IMR-90 (cell line): Measurements from ENCODE around the gene TSSC4. TPM values are rescaled to one million over a fixed set of nuclear protein-coding genes. Genes with fewer than 3 reads are reported as not detected.

Source experiments
- ATAC-seq: fragments of 200-7000 bp; cut with Tn5 transposase; 2 replicates; pipeline ENCODE4 v1.9.1; 2020; ENCODE audit warnings: low read depth, mild to moderate bottlenecking, moderate library complexity
- BruUV-seq: library from RNA; stranded (reverse); fragments of 400-500 nt; replicated peaks from 2 replicates; lab custom pipeline; 2021; lab: Mats Ljungman, UMichigan
- CTCF ChIA-PET: fragments of 300-600 bp; formaldehyde crosslinking; extraction: SDS; loops from one replicate; lab custom pipeline; 2021; ENCODE audit warnings: antibody characterized with exemption; lab: Yijun Ruan, JAX
- POLR2A ChIA-PET: fragments of 300-600 bp; sonication (Branson Sonifier 250); formaldehyde crosslinking; loops from one replicate; lab custom pipeline; 2022; ENCODE audit warnings: antibody characterized with exemption; ENCODE audit not compliant: unreplicated experiment; lab: Charles Lee
- DNase-seq: peaks from one replicate; pipeline ENCODE4 v3.0.0; 2013
- H2AFZ ChIP-seq: replicated peaks from 2 replicates; pipeline ENCODE3; 2013; ENCODE audit warnings: low read length, mild to moderate bottlenecking; ENCODE audit not compliant: poor library complexity
- H2AK5ac ChIP-seq: 2 replicates; pipeline ENCODE4 v1.6.1; 2013; ENCODE audit warnings: low read depth, low read length, inconsistent platforms
- H2AK9ac ChIP-seq: replicated peaks from 2 replicates; pipeline ENCODE3; 2013; ENCODE audit warnings: mild to moderate bottlenecking, low read depth, low read length, moderate library complexity; ENCODE audit not compliant: poor library complexity
- H2BK120ac ChIP-seq: 2 replicates; pipeline ENCODE4 v1.6.1; 2013; ENCODE audit warnings: low read depth, low read length, inconsistent platforms
- H2BK15ac ChIP-seq: 3 replicates; pipeline ENCODE4 v1.6.1; 2013; ENCODE audit warnings: low read depth, low read length, inconsistent platforms
- H2BK20ac ChIP-seq: 2 replicates; pipeline ENCODE4 v1.6.1; 2013; ENCODE audit warnings: low read depth, mild to moderate bottlenecking, inconsistent platforms, low read length, moderate library complexity
- H2BK5ac ChIP-seq: 2 replicates; pipeline ENCODE4 v1.6.1; 2013; ENCODE audit warnings: mild to moderate bottlenecking, low read depth, low read length, inconsistent platforms; ENCODE audit not compliant: poor library complexity, severe bottlenecking
- H3K14ac ChIP-seq: replicated peaks from 2 replicates; pipeline ENCODE4 v1.6.1; 2013; ENCODE audit warnings: low read depth, low read length, inconsistent platforms
- H3K18ac ChIP-seq: 2 replicates; pipeline ENCODE4 v1.6.1; 2013; ENCODE audit warnings: low read depth, low read length, control low read depth
- H3K23ac ChIP-seq: 2 replicates; pipeline ENCODE4 v1.6.1; 2013; ENCODE audit warnings: low read depth, low read length, inconsistent platforms
- H3K27ac ChIP-seq: 2 replicates; pipeline ENCODE4 v1.5.1; 2013; ENCODE audit warnings: mild to moderate bottlenecking, control low read depth, low read length; ENCODE audit not compliant: insufficient read depth
- H3K27me3 ChIP-seq: 2 replicates; pipeline ENCODE4 v1.6.1; 2013; ENCODE audit warnings: low read length; ENCODE audit not compliant: control insufficient read depth, insufficient read depth
- H3K36me3 ChIP-seq: 2 replicates; pipeline ENCODE4 v1.6.1; 2013; ENCODE audit warnings: low read length, mixed read lengths; ENCODE audit not compliant: control insufficient read depth, insufficient read depth
- H3K4ac ChIP-seq: 2 replicates; pipeline ENCODE4 v1.6.1; 2013; ENCODE audit warnings: low read depth, low read length, inconsistent platforms
- H3K4me1 ChIP-seq: 2 replicates; pipeline ENCODE4 v1.6.1; 2013; ENCODE audit warnings: low read length, mixed read lengths; ENCODE audit not compliant: control insufficient read depth, insufficient read depth
- H3K4me2 ChIP-seq: 2 replicates; pipeline ENCODE4 v1.6.1; 2013; ENCODE audit warnings: low read depth, mild to moderate bottlenecking, control low read depth, low read length, moderate library complexity
- H3K4me3 ChIP-seq: 2 replicates; pipeline ENCODE4 v1.5.1; 2013; ENCODE audit warnings: low read depth, mild to moderate bottlenecking, control low read depth, low read length, moderate library complexity; ENCODE audit not compliant: insufficient read depth
- H3K56ac ChIP-seq: 2 replicates; pipeline ENCODE4 v1.6.1; 2013; ENCODE audit warnings: low read length, inconsistent platforms; ENCODE audit not compliant: insufficient read depth; ENCODE audit errors: extremely low read depth
- H3K79me1 ChIP-seq, 2 experiments: 2 replicates each; pipeline ENCODE4 v1.6.1; 2013; ENCODE audit warnings: low read length in 2 of 2, inconsistent platforms in 1 of 2, low read depth in 1 of 2
- H3K9ac ChIP-seq: 2 replicates; pipeline ENCODE4 v1.6.1; 2013; ENCODE audit warnings: low read depth, low read length, control low read depth
- H3K9me1 ChIP-seq: 2 replicates; pipeline ENCODE4 v1.6.1; 2013; ENCODE audit warnings: low read length, inconsistent platforms; ENCODE audit not compliant: insufficient read depth
- H3K9me3 ChIP-seq: 2 replicates; pipeline ENCODE4 v1.6.1; 2013; ENCODE audit warnings: low read length; ENCODE audit not compliant: control insufficient read depth, insufficient read depth
- H4K20me1 ChIP-seq: 2 replicates; pipeline ENCODE4 v1.6.1; 2013; ENCODE audit warnings: low read length, inconsistent platforms; ENCODE audit not compliant: insufficient read depth
- H4K5ac ChIP-seq: 2 replicates; pipeline ENCODE4 v1.6.1; 2013; ENCODE audit warnings: mild to moderate bottlenecking, low read depth, low read length, control low read depth
- H4K8ac ChIP-seq, 2 experiments: 2 replicates each; pipeline ENCODE4 v1.6.1; 2013; ENCODE audit warnings: low read depth in 2 of 2, low read length in 2 of 2, control low read depth in 1 of 2, inconsistent platforms in 1 of 2
- H4K91ac ChIP-seq: 2 replicates; pipeline ENCODE4 v1.6.1; 2013; ENCODE audit warnings: low read depth, low read length, inconsistent platforms; ENCODE audit not compliant: insufficient read depth
- CEBPB ChIP-seq: IDR thresholded peaks from 2 replicates; pipeline ENCODE4 v1.6.1; 2012; ENCODE audit warnings: low read depth, low read length, improper control_type of control experiment
- FOS ChIP-seq: fragments of 150-350 bp; IDR thresholded peaks from 2 replicates; pipeline ENCODE4 v1.6.1; 2016; ENCODE audit warnings: low read depth, low read length
- POLR2A ChIP-seq: IDR thresholded peaks from 2 replicates; pipeline ENCODE4 v1.6.1; 2012; ENCODE audit warnings: mild to moderate bottlenecking, low read depth, low read length
- SMC3 ChIP-seq: fragments of 150-350 bp; IDR thresholded peaks from 2 replicates; pipeline ENCODE4 v1.6.1; 2016; ENCODE audit warnings: low read depth, mild to moderate bottlenecking, antibody characterized with exemption, low read length, moderate library complexity
- WGBS, 2 experiments: methylation state at CpG; one replicate each; pipeline versions ENCODE4 v1.1.5 to v1.1.7; 2013; ENCODE audit warnings: missing lambda C conversion rate in 2 of 2; ENCODE audit not compliant: insufficient read length in 1 of 2; ENCODE audit errors: extremely low coverage in 2 of 2; 5-methylcytosine and 5-hydroxymethylcytosine counted together
- dilution Hi-C: fragments of 300-500 bp; cut with HindIII; formaldehyde crosslinking; loops from one replicate; pipeline ENCODE4 v1.14.3; 2018; ENCODE audit warnings: low sequenced_read_pairs; ENCODE audit not compliant: unreplicated experiment
- in situ Hi-C: fragments of 300-500 bp; cut with MboI; formaldehyde crosslinking; loops from 3 replicates; pipeline ENCODE4 v1.14.3; 2019; ENCODE audit warnings: low sequenced_read_pairs, inconsistent platforms, mixed read lengths
- intact Hi-C: fragments of 100-400 bp; cut with micrococcal nuclease; formaldehyde crosslinking; loops from 2 replicates; pipeline ENCODE4 v1.10.0; 2022
- polyA plus RNA-seq, 3 experiments: library from polyadenylated mRNA; depleted of rRNA; stranded (reverse); fragments of >200 nt; gene quantifications; 2 replicates each; pipeline ENCODE4 v1.2.3, GENCODE V29; 2012; ENCODE audit warnings: low replicate concordance in 1 of 3
- total RNA-seq: library from RNA; depleted of rRNA; stranded (reverse); fragments of >200 nt; gene quantifications from 2 replicates; pipeline ENCODE4 v1.2.3, GENCODE V29; 2012

Gene TSSC4
- total and polyA plus RNA-seq, 2 of the 4 experiments (the other 2 are of a cell fraction) = 34.9 to 40.0 TPM

- Histone ChIP-seq H2AFZ (peak overlapping the region; percentile 1), H2BK5ac (no peak overlapping the region), H3K4ac (no peak overlapping the region), H2BK15ac (no peak overlapping the region), H2AK9ac (no peak overlapping the region), H3K79me1 (peaks cover 10 to 30% of the 10 kb centered on the region in 2 experiments), H4K8ac (no peak overlapping the region), H3K36me3 (peaks cover 47% of the 10 kb centered on the region), H2BK20ac (no peak overlapping the region), H2AK5ac (no peak overlapping the region), H4K20me1 (peaks cover 4% of the 10 kb centered on the region; the same call in 1 of the 2 replicates), H3K18ac (no peak overlapping the region), H3K27ac (no peak overlapping the region), H4K91ac (no peak overlapping the region), H3K4me3 (no peak overlapping the region), H2BK120ac (no peak overlapping the region), H3K9me1 (no peaks in the 10 kb centered on the region), H3K4me2 (no peak overlapping the region), H4K5ac (no peak overlapping the region), H3K14ac (no peak overlapping the region), H3K9ac (no peak overlapping the region), H3K56ac (no peak overlapping the region), H3K27me3 (no peaks in the 10 kb centered on the region), H3K9me3 (no peaks in the 10 kb centered on the region), H3K23ac (no peak overlapping the region), H3K4me1 (peaks cover 9% of the 10 kb centered on the region)
- POLR2A ChIA-PET = no interaction called here
- whole genome bisulfite sequencing, 2 experiments = no CpG with 5 or more reads among the region's 12 CpGs
- intact Hi-C loops (no loop called here), in situ Hi-C loops (no loop called here), dilution Hi-C loops (no loop called here)
- ATAC-seq (no peak), DNase-seq (no peak)
- TF ChIP-seq CEBPB (no peak), FOS (no peak), SMC3 (no peak), POLR2A (no peak)
- BruUV-seq = TSS peak; percentile 97
- CTCF ChIA-PET = no interaction called here
These were observed 3.5 kb upstream of the TSSC4 start for GRCh38 chr11:2397005-2397404.
